ENCODE data around the gene TBC1D5. TPM values are rescaled to one million over a fixed set of nuclear protein-coding genes. Genes with fewer than 3 reads are reported as not detected.

TBC1D5 gene
- polyA plus RNA-seq, 1 experiment: 27.0 TPM

- H3K4me3 ChIP-seq (ENCODE audit: low read depth, low read length): no peak overlapping the region
- no peak for DNase-seq (ENCODE audit: low read depth)
- POLR2A ChIA-PET: no interaction called here
- H3K36me3 ChIP-seq (ENCODE audit: control insufficient read depth, insufficient read depth, low read length): peaks cover 4% of the 10 kb centered on the region
- no peak for TF ChIP-seq CTCF (IDR thresholded peaks at IDR 0.05; ENCODE audit: insufficient read depth, low read depth, low read length)
- CTCF ChIA-PET: no interaction called here
- no peaks in the 10 kb centered on the region for H3K27me3 ChIP-seq (ENCODE audit: control insufficient read depth, insufficient read depth, low read length)
These were observed 589.2 kb downstream of the TBC1D5 start for GRCh38 chr3:17153209-17153608.

DNA sequence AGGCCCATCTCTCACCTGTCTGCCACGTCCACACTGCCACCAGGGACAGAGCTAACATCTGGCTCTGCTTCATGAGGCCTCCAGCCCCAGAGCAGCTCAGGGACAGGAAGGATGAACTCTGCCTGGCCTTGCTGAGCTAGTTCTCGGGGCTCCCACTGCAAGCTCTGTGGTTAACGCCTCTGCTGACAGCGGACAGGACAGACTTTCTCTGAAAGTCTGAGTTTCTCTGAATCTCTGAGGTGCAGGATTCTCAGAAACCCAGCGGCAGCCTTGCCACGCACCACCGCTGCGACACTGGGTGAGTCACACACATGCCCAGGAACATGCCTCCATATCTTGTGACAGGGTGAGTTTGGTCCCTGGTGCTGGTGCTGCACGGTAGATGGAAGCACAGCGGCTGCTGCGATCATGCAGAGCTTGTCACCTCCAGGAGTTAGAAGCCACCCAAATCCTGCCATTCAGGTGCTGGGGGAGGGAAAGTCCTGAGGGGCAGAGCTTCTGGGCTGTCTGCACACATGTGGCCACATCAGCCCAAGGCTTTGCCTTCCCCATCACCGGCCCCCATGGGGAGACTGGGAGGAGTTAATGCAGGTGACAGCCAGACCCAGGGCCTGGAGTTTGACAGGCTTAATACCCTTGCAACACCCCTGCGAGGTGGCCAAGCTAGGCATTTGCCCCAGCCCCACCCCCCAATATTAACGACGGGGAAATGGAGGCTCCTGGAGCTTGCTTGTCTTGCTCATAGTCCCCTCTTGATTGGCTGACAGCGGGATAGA lies 590.6 kb downstream of the TBC1D5 start:
- CTCF ChIA-PET: interaction anchor here (0.6 kb wide), 1 partner anchor 102 kb away, joined by 3 read pairs; no protein-coding TSS in a partner anchor
- Histone ChIP-seq H3K27me3 (ENCODE audit: control insufficient read depth, insufficient read depth, low read length) (no peaks in the 10 kb centered on the region), H3K4me3 (ENCODE audit: low read depth, low read length) (no peak overlapping the region), H3K36me3 (ENCODE audit: control insufficient read depth, insufficient read depth, low read length) (peaks cover 4% of the 10 kb centered on the region)
- POLR2A ChIA-PET: no interaction called here
- TF ChIP-seq CTCF (IDR thresholded peaks at IDR 0.05; ENCODE audit: insufficient read depth, low read depth, low read length): no peak
- no peak for DNase-seq (ENCODE audit: low read depth)

GRCh38 chr3:17149076-17149475 lies 593.4 kb downstream of the TBC1D5 start:
- TF ChIP-seq CTCF (IDR thresholded peaks at IDR 0.05; ENCODE audit: insufficient read depth, low read depth, low read length): no peak
- CTCF ChIA-PET: interaction anchor here (0.6 kb wide), 1 partner anchor 23 kb away, joined by 3 read pairs; no protein-coding TSS in a partner anchor
- Histone ChIP-seq H3K36me3 (ENCODE audit: control insufficient read depth, insufficient read depth, low read length) (no peaks in the 10 kb centered on the region; the same call in 1 of the 2 replicates), H3K27me3 (ENCODE audit: control insufficient read depth, insufficient read depth, low read length) (no peaks in the 10 kb centered on the region), H3K4me3 (ENCODE audit: low read depth, low read length) (no peak overlapping the region)
- no peak for DNase-seq (ENCODE audit: low read depth)
- POLR2A ChIA-PET: no interaction called here

GRCh38 chr3:17144665-17144993 lies 597.8 kb downstream of the TBC1D5 start:
- no peak overlapping the region for H3K4me3 ChIP-seq (ENCODE audit: low read depth, low read length)
- no peaks in the 10 kb centered on the region; the same call in none of the 2 replicates for H3K27me3 ChIP-seq (ENCODE audit: control insufficient read depth, insufficient read depth, low read length)
- DNase-seq (ENCODE audit: low read depth): no peak
- ChIA-PET CTCF (no interaction called here), POLR2A (no interaction called here)
- no peak for TF ChIP-seq CTCF (IDR thresholded peaks at IDR 0.05; ENCODE audit: insufficient read depth, low read depth, low read length)
- no peaks in the 10 kb centered on the region for H3K36me3 ChIP-seq (ENCODE audit: control insufficient read depth, insufficient read depth, low read length)

GRCh38 chr3:17143893-17144664 lies 598.4 kb downstream of the TBC1D5 start:
- H3K27me3 ChIP-seq (ENCODE audit: control insufficient read depth, insufficient read depth, low read length): no peaks in the 10 kb centered on the region; the same call in none of the 2 replicates
- CTCF ChIA-PET: no interaction called here
- no peak for TF ChIP-seq CTCF (IDR thresholded peaks at IDR 0.05; ENCODE audit: insufficient read depth, low read depth, low read length)
- no peaks in the 10 kb centered on the region for H3K36me3 ChIP-seq (ENCODE audit: control insufficient read depth, insufficient read depth, low read length)
- POLR2A ChIA-PET: no interaction called here
- H3K4me3 ChIP-seq (ENCODE audit: low read depth, low read length): no peak overlapping the region
- no peak for DNase-seq (ENCODE audit: low read depth)
